ENCODE data around the gene MTM1. TPM values are rescaled to one million over a fixed set of nuclear protein-coding genes. Genes with fewer than 3 reads are reported as not detected.

Gene MTM1
- total RNA-seq, 1 donor from 2014 or later: 11.0 TPM

DNA sequence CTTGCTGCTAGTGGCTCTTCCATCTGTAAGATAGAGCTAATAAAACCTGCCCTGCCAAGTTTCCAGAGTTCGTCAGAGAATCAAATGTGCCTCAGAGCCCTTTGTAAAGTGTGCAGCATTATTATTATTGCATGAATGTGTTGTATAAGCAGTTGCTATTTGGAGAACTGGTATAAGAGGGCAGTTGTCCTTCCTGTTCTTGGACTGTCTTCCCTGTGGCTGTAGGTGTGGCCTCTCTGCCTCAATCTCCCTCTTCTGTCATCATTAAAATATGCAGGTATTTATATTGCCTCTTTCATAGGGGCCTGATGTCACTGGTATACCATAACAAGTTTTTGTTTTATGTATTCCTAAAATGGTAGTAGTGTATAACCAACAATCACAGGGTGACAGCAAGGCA lies 3.8 kb downstream of the MTM1 start:
- Mint-ChIP-seq H3K4me3 (ENCODE audit: unreplicated experiment) (no peak overlapping the region), H3K27ac (ENCODE audit: unreplicated experiment) (peak overlapping the region; percentile 41), H3K4me1 (ENCODE audit: low read depth, unreplicated experiment) (peaks cover 13% of the 10 kb centered on the region), H3K9me3 (ENCODE audit: unreplicated experiment) (no peaks in the 10 kb centered on the region), H3K36me3 (ENCODE audit: low read depth, unreplicated experiment) (no peaks in the 10 kb centered on the region), H3K27me3 (ENCODE audit: low read depth, unreplicated experiment) (no peaks in the 10 kb centered on the region)
- Histone ChIP-seq H4K20me1 (ENCODE audit: insufficient read depth, low read length) (no peaks in the 10 kb centered on the region), H3K79me2 (ENCODE audit: insufficient read depth, low read length) (peaks cover 22% of the 10 kb centered on the region), H3K36me3 (ENCODE audit: insufficient read depth, low read length) (no peaks in the 10 kb centered on the region), H3K27ac (ENCODE audit: low read depth, low read length) (no peak overlapping the region), H3K9me3 (ENCODE audit: insufficient read depth, low read depth, low read length) (no peaks in the 10 kb centered on the region), H3K4me3 (ENCODE audit: insufficient read depth, low read depth, low read length) (no peak overlapping the region), H3K9ac (ENCODE audit: low read length) (no peak overlapping the region), H3K4me2 (ENCODE audit: low read length) (no peak overlapping the region), H3K27me3 (ENCODE audit: insufficient read depth, low read length) (no peaks in the 10 kb centered on the region), H3K4me1 (ENCODE audit: insufficient read depth, low read length) (peaks cover 8% of the 10 kb centered on the region), H2AFZ (ENCODE audit: low read depth, low read length) (no peak overlapping the region)
- TF ChIP-seq EZH2 (IDR thresholded peaks at IDR 0.05; ENCODE audit: insufficient read depth, low read length): no peak
- TF ChIP-seq, protein P1, sequence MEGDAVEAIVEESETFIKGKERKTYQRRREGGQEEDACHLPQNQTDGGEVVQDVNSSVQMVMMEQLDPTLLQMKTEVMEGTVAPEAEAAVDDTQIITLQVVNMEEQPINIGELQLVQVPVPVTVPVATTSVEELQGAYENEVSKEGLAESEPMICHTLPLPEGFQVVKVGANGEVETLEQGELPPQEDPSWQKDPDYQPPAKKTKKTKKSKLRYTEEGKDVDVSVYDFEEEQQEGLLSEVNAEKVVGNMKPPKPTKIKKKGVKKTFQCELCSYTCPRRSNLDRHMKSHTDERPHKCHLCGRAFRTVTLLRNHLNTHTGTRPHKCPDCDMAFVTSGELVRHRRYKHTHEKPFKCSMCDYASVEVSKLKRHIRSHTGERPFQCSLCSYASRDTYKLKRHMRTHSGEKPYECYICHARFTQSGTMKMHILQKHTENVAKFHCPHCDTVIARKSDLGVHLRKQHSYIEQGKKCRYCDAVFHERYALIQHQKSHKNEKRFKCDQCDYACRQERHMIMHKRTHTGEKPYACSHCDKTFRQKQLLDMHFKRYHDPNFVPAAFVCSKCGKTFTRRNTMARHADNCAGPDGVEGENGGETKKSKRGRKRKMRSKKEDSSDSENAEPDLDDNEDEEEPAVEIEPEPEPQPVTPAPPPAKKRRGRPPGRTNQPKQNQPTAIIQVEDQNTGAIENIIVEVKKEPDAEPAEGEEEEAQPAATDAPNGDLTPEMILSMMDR (IDR thresholded peaks at IDR 0.05; ENCODE audit: insufficient read depth, low read depth, low read length): no peak
- DNase-seq (ENCODE audit: low read depth) (no peak), FAIRE-seq (peak; percentile 80)

DNA sequence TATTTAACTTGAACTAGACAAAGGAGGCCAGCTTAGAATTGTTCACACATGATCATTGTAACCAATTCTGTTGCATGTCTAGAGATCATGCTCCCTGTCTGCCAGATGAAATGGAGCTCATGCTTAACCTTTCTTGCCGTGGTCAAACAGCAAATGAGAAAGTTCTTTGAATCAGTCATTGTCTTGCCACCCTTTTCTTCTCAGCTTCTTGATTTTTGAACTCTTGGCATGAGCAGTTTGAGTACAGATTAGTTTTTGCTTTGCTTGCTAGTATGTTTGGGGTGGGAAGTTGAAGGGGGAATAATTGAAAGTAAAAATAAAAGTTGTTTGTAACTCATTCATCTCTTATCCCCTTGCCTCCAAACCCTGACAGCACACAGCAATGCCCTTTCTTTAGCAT lies 4.7 kb downstream of the MTM1 start:
- Histone ChIP-seq H3K9me3 (ENCODE audit: insufficient read depth, low read depth, low read length) (no peaks in the 10 kb centered on the region), H4K20me1 (ENCODE audit: insufficient read depth, low read length) (no peaks in the 10 kb centered on the region), H2AFZ (ENCODE audit: low read depth, low read length) (no peak overlapping the region), H3K36me3 (ENCODE audit: insufficient read depth, low read length) (no peaks in the 10 kb centered on the region), H3K27ac (ENCODE audit: low read depth, low read length) (no peak overlapping the region), H3K9ac (ENCODE audit: low read length) (no peak overlapping the region), H3K27me3 (ENCODE audit: insufficient read depth, low read length) (no peaks in the 10 kb centered on the region), H3K4me3 (ENCODE audit: insufficient read depth, low read depth, low read length) (no peak overlapping the region), H3K79me2 (ENCODE audit: insufficient read depth, low read length) (peaks cover 25% of the 10 kb centered on the region), H3K4me1 (ENCODE audit: insufficient read depth, low read length) (peaks cover 8% of the 10 kb centered on the region), H3K4me2 (ENCODE audit: low read length) (no peak overlapping the region)
- H3K4me1 Mint-ChIP-seq (ENCODE audit: low read depth, unreplicated experiment): peaks cover 13% of the 10 kb centered on the region
- H3K27ac Mint-ChIP-seq (ENCODE audit: unreplicated experiment): no peak overlapping the region
- no peak for TF ChIP-seq EZH2 (IDR thresholded peaks at IDR 0.05; ENCODE audit: insufficient read depth, low read length)
- TF ChIP-seq, protein P1 (IDR thresholded peaks at IDR 0.05; ENCODE audit: insufficient read depth, low read depth, low read length): no peak
- H3K27me3 Mint-ChIP-seq (ENCODE audit: low read depth, unreplicated experiment): no peaks in the 10 kb centered on the region
- DNase-seq (ENCODE audit: low read depth): no peak
- H3K4me3 Mint-ChIP-seq (ENCODE audit: unreplicated experiment): no peak overlapping the region
- H3K9me3 Mint-ChIP-seq (ENCODE audit: unreplicated experiment): no peaks in the 10 kb centered on the region
- no peaks in the 10 kb centered on the region for H3K36me3 Mint-ChIP-seq (ENCODE audit: low read depth, unreplicated experiment)
- FAIRE-seq: peak; percentile 68

DNA sequence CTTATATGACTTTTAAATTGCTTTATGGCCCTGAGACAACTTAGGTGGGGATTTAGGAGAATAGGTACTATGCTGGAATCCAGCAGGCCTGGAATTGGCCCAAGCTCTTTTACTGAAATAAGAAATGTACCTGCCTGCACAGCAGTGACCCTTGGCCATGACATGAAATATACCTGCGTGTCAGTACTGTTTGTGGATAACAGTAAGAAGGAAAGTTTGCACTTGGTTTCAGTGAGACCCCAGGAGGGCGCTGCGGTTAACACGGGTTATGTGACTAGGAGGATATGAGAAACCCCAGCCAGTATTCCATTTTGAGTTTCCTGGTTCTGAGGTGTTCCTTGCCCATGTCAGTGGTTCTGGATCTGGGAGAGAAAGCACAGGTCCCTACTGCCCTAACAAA lies 5.3 kb downstream of the MTM1 start:
- Histone ChIP-seq H3K36me3 (ENCODE audit: insufficient read depth, low read length) (no peaks in the 10 kb centered on the region), H3K9ac (ENCODE audit: low read length) (no peak overlapping the region), H3K79me2 (ENCODE audit: insufficient read depth, low read length) (peaks cover 25% of the 10 kb centered on the region), H3K4me3 (ENCODE audit: insufficient read depth, low read depth, low read length) (no peak overlapping the region), H3K27ac (ENCODE audit: low read depth, low read length) (no peak overlapping the region), H3K9me3 (ENCODE audit: insufficient read depth, low read depth, low read length) (no peaks in the 10 kb centered on the region), H2AFZ (ENCODE audit: low read depth, low read length) (no peak overlapping the region), H4K20me1 (ENCODE audit: insufficient read depth, low read length) (no peaks in the 10 kb centered on the region), H3K4me1 (ENCODE audit: insufficient read depth, low read length) (peaks cover 8% of the 10 kb centered on the region), H3K27me3 (ENCODE audit: insufficient read depth, low read length) (no peaks in the 10 kb centered on the region), H3K4me2 (ENCODE audit: low read length) (no peak overlapping the region)
- Mint-ChIP-seq H3K9me3 (ENCODE audit: unreplicated experiment) (no peaks in the 10 kb centered on the region), H3K27me3 (ENCODE audit: low read depth, unreplicated experiment) (no peaks in the 10 kb centered on the region), H3K36me3 (ENCODE audit: low read depth, unreplicated experiment) (no peaks in the 10 kb centered on the region), H3K4me3 (ENCODE audit: unreplicated experiment) (no peak overlapping the region), H3K27ac (ENCODE audit: unreplicated experiment) (no peak overlapping the region), H3K4me1 (ENCODE audit: low read depth, unreplicated experiment) (peaks cover 13% of the 10 kb centered on the region)
- TF ChIP-seq EZH2 (IDR thresholded peaks at IDR 0.05; ENCODE audit: insufficient read depth, low read length): no peak
- TF ChIP-seq, protein P1 (IDR thresholded peaks at IDR 0.05; ENCODE audit: insufficient read depth, low read depth, low read length): no peak
- FAIRE-seq (peak; percentile 60), DNase-seq (ENCODE audit: low read depth) (no peak)
